Upper lobe of left lung (tissue), 6 donors: ENCODE data around the gene PPRC1. TPM values are rescaled to one million over a fixed set of nuclear protein-coding genes. Genes with fewer than 3 reads are reported as not detected.

Experiments
- ATAC-seq, 2 donors: fragments of 200-7000 bp; cut with Tn5 transposase; one replicate each; pipeline ENCODE4 v1.9.1; 2022; ENCODE audit warnings: mild to moderate bottlenecking in 2 of 2, moderate library complexity in 2 of 2; ENCODE audit not compliant: low FRiP score in 2 of 2
- DNase-seq, 2 donors: peaks; one replicate each; pipeline ENCODE4 v3.0.0-alpha.2; 2019 to 2020
- H3K27ac ChIP-seq, 4 donors: fragments of 200-600 bp; sonication (generic); one replicate each; pipeline ENCODE4 v1.5.1; 2016 to 2019
- H3K27me3 ChIP-seq, 4 donors: fragments of 200-600 bp; sonication (generic); one replicate each; pipeline ENCODE4 v1.5.1; 2017 to 2019
- H3K36me3 ChIP-seq, 4 donors: fragments of 200-600 bp; sonication (generic); one replicate each; pipeline ENCODE4 v1.5.1; 2016 to 2019
- H3K4me1 ChIP-seq, 4 donors: fragments of 200-600 bp; sonication (generic); one replicate each; pipeline ENCODE4 v1.5.1; 2018 to 2019
- H3K4me3 ChIP-seq, 4 donors: fragments of 200-600 bp; sonication (generic); one replicate each; pipeline ENCODE4 v1.5.1; 2017 to 2019; ENCODE audit warnings: mild to moderate bottlenecking in 2 of 4, moderate library complexity in 1 of 4
- H3K9me3 ChIP-seq, 4 donors: fragments of 200-600 bp; sonication (generic); one replicate each; pipeline ENCODE4 v1.5.1; 2018 to 2019
- CTCF ChIP-seq, 6 experiments: fragments of 450-650 bp in 4 of 6; fragments of 200-600 bp in 2 of 6; sonication (generic) in 2 of 6; IDR thresholded peaks; one replicate each; pipeline ENCODE4 v1.5.1; 2016 to 2019; ENCODE audit warnings: antibody characterized with exemption in 6 of 6
- EP300 ChIP-seq, 4 donors: sonication (generic); formaldehyde crosslinking; IDR thresholded peaks; one replicate each; pipeline ENCODE4 v1.5.1; 2017; ENCODE audit warnings: antibody characterized with exemption in 4 of 4, control low read depth in 2 of 4
- POLR2A ChIP-seq, 4 donors: fragments of 450-650 bp; IDR thresholded peaks; one replicate each; pipeline ENCODE4 v1.5.1; 2016 to 2017; ENCODE audit warnings: antibody characterized with exemption in 4 of 4, mild to moderate bottlenecking in 2 of 4
- POLR2AphosphoS5 ChIP-seq, 2 donors: sonication (generic); formaldehyde crosslinking; IDR thresholded peaks; one replicate each; pipeline ENCODE4 v1.5.1; 2017; ENCODE audit warnings: antibody characterized with exemption in 2 of 2
- WGBS, 2 donors: methylation state at CpG; one replicate each; pipeline ENCODE4 v1.1.5; 2017 to 2018; 5-methylcytosine and 5-hydroxymethylcytosine counted together
- total RNA-seq, 6 donors: library from RNA; depleted of rRNA in 4 of 6; stranded (reverse); fragments of >200 nt in 4 of 6; gene quantifications; one replicate each; pipeline versions ENCODE4 v1.1.0 to v1.2.1, GENCODE V29; 2016 to 2021
- donor health status: DM: no; HTN: no; CAD: no; lungs with moderate emphysema.
- donor health status: DM: no; HTN: yes; CAD: no; lungs with severe emphysema.

Gene PPRC1
- total RNA-seq, 6 donors from 2014 or later, result 29.3 to 57.6 (median 40.3) TPM

GRCh38 chr10:102117391-102118159 lies 15.3 kb upstream of the PPRC1 start:
- H3K4me3 ChIP-seq, result peak overlapping the region in 3 of 4 donors; percentile 77 to 90 (median 89)
- peak in 1 of 4 donors; percentile 31 for TF ChIP-seq POLR2A (IDR thresholded peaks at IDR 0.05)
- no peak for TF ChIP-seq CTCF (IDR thresholded peaks at IDR 0.05)
- peak in 1 of 2 donors; percentile 31 for TF ChIP-seq POLR2AphosphoS5 (IDR thresholded peaks at IDR 0.05)
- no peak for TF ChIP-seq EP300 (IDR thresholded peaks at IDR 0.05)
- peak; percentile 83 to 91 for DNase-seq
- ATAC-seq, result peak; percentile 1 to 3
- 0 to 3% methylated on average over 6 to 11 of the region's 12 CpGs for WGBS, 2 donors
- H3K27ac ChIP-seq, result peak overlapping the region; percentile 94 to 99 (median 98)
- H3K9me3 ChIP-seq, result no peaks in the 10 kb centered on the region
- no peaks in the 10 kb centered on the region for H3K36me3 ChIP-seq
- H3K27me3 ChIP-seq, result no peaks in the 10 kb centered on the region
- H3K4me1 ChIP-seq, result peaks cover 71 to 80% (median 76%) of the 10 kb centered on the region in 4 donors

GRCh38 chr10:102118867-102119266 lies 14.0 kb upstream of the PPRC1 start:
- no peak for ATAC-seq
- 0 to 3% methylated on average over 4 to 6 of the region's 6 CpGs for WGBS, 2 donors
- TF ChIP-seq POLR2AphosphoS5 (IDR thresholded peaks at IDR 0.05) (no peak), EP300 (IDR thresholded peaks at IDR 0.05) (no peak), POLR2A (IDR thresholded peaks at IDR 0.05) (no peak), CTCF (IDR thresholded peaks at IDR 0.05) (no peak)

GRCh38 chr10:102119417-102120141 lies 13.3 kb upstream of the PPRC1 start:
- ATAC-seq (peak; percentile 44 to 72), DNase-seq (peak in 1 of 2 donors; percentile 85)
- H3K27ac ChIP-seq, result peak overlapping the region; percentile 94 to 99 (median 98)
- no peak for TF ChIP-seq CTCF (IDR thresholded peaks at IDR 0.05)
- TF ChIP-seq EP300 (IDR thresholded peaks at IDR 0.05), result no peak
- no peak for TF ChIP-seq POLR2AphosphoS5 (IDR thresholded peaks at IDR 0.05)
- no peak for TF ChIP-seq POLR2A (IDR thresholded peaks at IDR 0.05)
- no peaks in the 10 kb centered on the region for H3K36me3 ChIP-seq
- 0 to 1% methylated on average over 4 to 17 of the region's 22 CpGs for WGBS, 2 donors
- H3K27me3 ChIP-seq, result no peaks in the 10 kb centered on the region
- peak overlapping the region; percentile 38 to 90 (median 83) for H3K4me3 ChIP-seq
- H3K4me1 ChIP-seq, result peaks cover 55 to 60% (median 57%) of the 10 kb centered on the region in 4 donors
- no peaks in the 10 kb centered on the region for H3K9me3 ChIP-seq

More at GRCh38 chr10:102118867-102119266, 14.0 kb upstream of the PPRC1 start:
- H3K36me3 ChIP-seq, result no peaks in the 10 kb centered on the region
- H3K27ac ChIP-seq, result peak overlapping the region; percentile 94 to 99 (median 98)
- DNase-seq, result peak in 1 of 2 donors; percentile 76
- no peaks in the 10 kb centered on the region for H3K9me3 ChIP-seq
- H3K4me1 ChIP-seq, result peaks cover 58 to 67% (median 63%) of the 10 kb centered on the region in 4 donors
- H3K4me3 ChIP-seq, result peak overlapping the region; percentile 38 to 90 (median 83)
- no peaks in the 10 kb centered on the region for H3K27me3 ChIP-seq

GRCh38 chr10:102120142-102120990 lies 12.5 kb upstream of the PPRC1 start, which contains the start of gene LDB1:
TSS of gene LDB1 (minus strand) at chr10:102120368. CDS start at chr10:102120110, 258 bp downstream.
- Histone ChIP-seq H3K27me3 (no peaks in the 10 kb centered on the region), H3K4me3 (peak within 1 kb of the TSS; percentile 77 to 90 (median 86)), H3K9me3 (no peaks in the 10 kb centered on the region), H3K36me3 (no peaks in the 10 kb centered on the region), H3K27ac (peak within 1 kb of the TSS; percentile 94 to 99 (median 98)), H3K4me1 (peaks cover 50 to 55% (median 53%) of the 10 kb centered on the region in 4 donors)
- DNase-seq, result peak; percentile 85 to 95
- peak; percentile 71 to 96 for TF ChIP-seq POLR2AphosphoS5 (IDR thresholded peaks at IDR 0.05)
- TF ChIP-seq CTCF (IDR thresholded peaks at IDR 0.05), result peak in 3 of 6 experiments; percentile 6 to 41 (median 22)
- TF ChIP-seq EP300 (IDR thresholded peaks at IDR 0.05), result no peak
- peak in 3 of 4 donors; percentile 80 to 96 (median 94) for TF ChIP-seq POLR2A (IDR thresholded peaks at IDR 0.05)
- peak; percentile 76 to 85 for ATAC-seq
- WGBS, 2 donors, result 0 to 1% methylated on average over 7 to 74 of the region's 104 CpGs
